HEK293 (cell line): ENCODE measurements around the gene MFSD11.
A peak's percentile ranks its signal among the peaks of the same experiment; 100 is the strongest.

Source experiments
- CTCF ChIA-PET: fragments of 350-600 bp; formaldehyde crosslinking; extraction: SDS; loops from one replicate; lab custom pipeline; 2021; ENCODE audit warnings: antibody characterized with exemption; lab: Yijun Ruan, JAX
- POLR2A ChIA-PET: fragments of 300-600 bp; formaldehyde crosslinking; extraction: SDS; loops from one replicate; lab custom pipeline; 2020; ENCODE audit warnings: antibody characterized with exemption, inconsistent platforms; lab: Yijun Ruan, JAX
- H3K27ac ChIP-seq: fragments of 200-500 bp; sonication (Bioruptor generic); 2 replicates; pipeline ENCODE4 v1.5.1; 2014; ENCODE audit warnings: low read depth, low read length, control low read depth, inconsistent platforms; ENCODE audit errors: extremely low read depth
- H3K36me3 ChIP-seq, 2 experiments: fragments of 200-500 bp in 1 of 2; sonication (Bioruptor generic) in 1 of 2; 1 replicate in 1 of 2; 2 replicates in 1 of 2; pipeline ENCODE4 v1.5.1; 2014 to 2017; ENCODE audit warnings: inconsistent platforms in 2 of 2, low read length in 2 of 2; ENCODE audit not compliant: control insufficient read depth in 2 of 2, insufficient read depth in 1 of 2
- H3K4me1 ChIP-seq: fragments of 200-500 bp; sonication (Bioruptor generic); 2 replicates; pipeline ENCODE4 v1.5.1; 2014; ENCODE audit warnings: mild to moderate bottlenecking, low read length, inconsistent platforms; ENCODE audit not compliant: control insufficient read depth, insufficient read depth
- H3K4me3 ChIP-seq: 2 replicates; pipeline ENCODE4 v1.5.1; 2011; ENCODE audit warnings: low read depth, mild to moderate bottlenecking, control low read depth, low read length, moderate library complexity
- H3K9me3 ChIP-seq: fragments of 200-500 bp; sonication (Bioruptor generic); 2 replicates; pipeline ENCODE4 v1.5.1; 2014; ENCODE audit warnings: low read depth, low read length, inconsistent platforms; ENCODE audit not compliant: control insufficient read depth, insufficient read depth
- KLF1 ChIP-seq: fragments of 450-650 bp; formaldehyde crosslinking; IDR thresholded peaks from 2 replicates; pipeline ENCODE4 v1.5.1; 2016; ENCODE audit warnings: missing biosample characterization, missing genetic modification characterization
- REPIN1 ChIP-seq: fragments of 450-650 bp; formaldehyde crosslinking; IDR thresholded peaks from 2 replicates; pipeline ENCODE4 v1.5.1; 2017; ENCODE audit warnings: missing biosample characterization, missing genetic modification characterization, low read depth
- SCRT1 ChIP-seq: fragments of 450-650 bp; formaldehyde crosslinking; IDR thresholded peaks from 2 replicates; pipeline ENCODE4 v1.5.1; 2016; ENCODE audit warnings: missing biosample characterization, missing genetic modification characterization, borderline replicate concordance
- ZFP41 ChIP-seq: fragments of 450-650 bp; formaldehyde crosslinking; IDR thresholded peaks from 2 replicates; pipeline ENCODE4 v1.5.1; 2016; ENCODE audit warnings: missing biosample characterization, missing genetic modification characterization, borderline replicate concordance
- ZNF114 ChIP-seq: fragments of 450-650 bp; formaldehyde crosslinking; IDR thresholded peaks from 2 replicates; pipeline ENCODE4 v1.5.0; 2017; ENCODE audit warnings: missing biosample characterization, missing genetic modification characterization
- ZNF174 ChIP-seq: fragments of 450-650 bp; formaldehyde crosslinking; IDR thresholded peaks from 2 replicates; pipeline ENCODE4 v1.5.0; 2017; ENCODE audit warnings: missing biosample characterization, mild to moderate bottlenecking, missing genetic modification characterization
- ZNF175 ChIP-seq: fragments of 450-650 bp; formaldehyde crosslinking; IDR thresholded peaks from 2 replicates; pipeline ENCODE4 v1.5.1; 2016; ENCODE audit warnings: missing biosample characterization, missing genetic modification characterization
- ZNF184 ChIP-seq: fragments of 450-650 bp; IDR thresholded peaks from 2 replicates; pipeline ENCODE4 v1.5.1; 2018; ENCODE audit warnings: missing biosample characterization, mild to moderate bottlenecking, missing genetic modification characterization
- ZNF48 ChIP-seq: fragments of 450-650 bp; formaldehyde crosslinking; IDR thresholded peaks from 2 replicates; pipeline ENCODE4 v1.5.1; 2016; ENCODE audit warnings: missing biosample characterization, missing genetic modification characterization
- ZNF558 ChIP-seq: fragments of 450-650 bp; formaldehyde crosslinking; IDR thresholded peaks from 2 replicates; pipeline ENCODE4 v1.5.1; 2016; ENCODE audit warnings: missing biosample characterization, missing genetic modification characterization
- ZNF561 ChIP-seq: fragments of 450-650 bp; IDR thresholded peaks from 2 replicates; pipeline ENCODE4 v1.5.1; 2018; ENCODE audit warnings: missing biosample characterization, missing genetic modification characterization, borderline replicate concordance
- ZNF585B ChIP-seq: fragments of 450-650 bp; formaldehyde crosslinking; IDR thresholded peaks from 2 replicates; pipeline ENCODE4 v1.5.1; 2016; ENCODE audit warnings: missing biosample characterization, missing genetic modification characterization
- ZNF623 ChIP-seq: fragments of 450-650 bp; formaldehyde crosslinking; IDR thresholded peaks from 2 replicates; pipeline ENCODE4 v1.5.1; 2016; ENCODE audit warnings: missing biosample characterization, missing genetic modification characterization
- ZNF624 ChIP-seq: fragments of 450-650 bp; formaldehyde crosslinking; IDR thresholded peaks from 2 replicates; pipeline ENCODE4 v1.5.1; 2017; ENCODE audit warnings: missing biosample characterization, missing genetic modification characterization
- ZNF747 ChIP-seq: fragments of 450-650 bp; formaldehyde crosslinking; IDR thresholded peaks from 2 replicates; pipeline ENCODE4 v1.5.1; 2016; ENCODE audit warnings: missing biosample characterization, missing genetic modification characterization
- ZNF768 ChIP-seq: fragments of 450-650 bp; formaldehyde crosslinking; IDR thresholded peaks from 2 replicates; pipeline ENCODE4 v1.5.1; 2018; ENCODE audit warnings: missing biosample characterization, mild to moderate bottlenecking, missing genetic modification characterization
- ZNF792 ChIP-seq: fragments of 450-650 bp; formaldehyde crosslinking; IDR thresholded peaks from 2 replicates; pipeline ENCODE4 v1.5.1; 2016; ENCODE audit warnings: missing biosample characterization, missing genetic modification characterization
- ZNF843 ChIP-seq: fragments of 450-650 bp; formaldehyde crosslinking; IDR thresholded peaks from 2 replicates; pipeline ENCODE4 v1.5.1; 2016; ENCODE audit warnings: missing biosample characterization, missing genetic modification characterization
- TF ChIP-seq, protein P1 (sequence below): fragments of 450-650 bp; formaldehyde crosslinking; IDR thresholded peaks from 2 replicates; pipeline ENCODE4 v1.5.1; 2016; ENCODE audit warnings: missing biosample characterization, missing genetic modification characterization
- TF ChIP-seq, protein P2 (sequence below): fragments of 450-650 bp; formaldehyde crosslinking; IDR thresholded peaks from 2 replicates; pipeline ENCODE4 v1.5.1; 2017; ENCODE audit warnings: missing biosample characterization, mild to moderate bottlenecking, missing genetic modification characterization, moderate library complexity
- TF ChIP-seq, protein P3 (sequence below): fragments of 450-650 bp; formaldehyde crosslinking; IDR thresholded peaks from 2 replicates; pipeline ENCODE4 v1.5.1; 2017; ENCODE audit warnings: missing biosample characterization, missing genetic modification characterization
- TF ChIP-seq, protein P4 (sequence below): fragments of 450-650 bp; formaldehyde crosslinking; IDR thresholded peaks from 2 replicates; pipeline ENCODE4 v1.5.1; 2016; ENCODE audit warnings: missing biosample characterization, missing genetic modification characterization
- TF ChIP-seq, protein P5 (sequence below): fragments of 450-650 bp; IDR thresholded peaks from 2 replicates; pipeline ENCODE4 v1.5.1; 2018; ENCODE audit warnings: missing biosample characterization, missing genetic modification characterization

MFSD11 gene

DNA sequence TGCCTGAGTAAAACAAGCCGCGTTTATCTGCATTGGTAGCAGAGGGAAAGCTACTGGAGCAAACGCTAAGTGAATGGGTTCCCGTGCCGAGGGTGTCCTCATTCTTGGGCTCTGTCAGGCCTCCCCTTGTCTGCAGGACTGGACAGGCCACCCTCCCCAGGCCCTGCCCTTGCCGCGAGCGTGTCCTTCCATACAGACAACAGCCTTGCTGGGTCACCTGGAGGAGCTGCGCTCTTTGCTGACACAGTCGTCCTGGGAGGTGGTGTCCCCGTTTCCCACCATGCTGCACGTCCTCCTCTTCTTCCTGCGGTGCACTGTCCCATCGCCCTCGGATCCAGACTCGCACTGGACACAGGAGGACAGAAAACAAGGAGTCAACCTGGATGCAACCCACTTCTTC is 19.4 kb upstream of the MFSD11 start (continued):
- TF ChIP-seq SCRT1 (tag by site-specific recombination) (no peak), ZNF175 (no peak), ZNF585B (tag by site-specific recombination) (no peak), ZNF843 (tag by site-specific recombination) (no peak), KLF1 (no peak), ZFP41 (tag by site-specific recombination) (no peak)
- TF ChIP-seq, protein P1, sequence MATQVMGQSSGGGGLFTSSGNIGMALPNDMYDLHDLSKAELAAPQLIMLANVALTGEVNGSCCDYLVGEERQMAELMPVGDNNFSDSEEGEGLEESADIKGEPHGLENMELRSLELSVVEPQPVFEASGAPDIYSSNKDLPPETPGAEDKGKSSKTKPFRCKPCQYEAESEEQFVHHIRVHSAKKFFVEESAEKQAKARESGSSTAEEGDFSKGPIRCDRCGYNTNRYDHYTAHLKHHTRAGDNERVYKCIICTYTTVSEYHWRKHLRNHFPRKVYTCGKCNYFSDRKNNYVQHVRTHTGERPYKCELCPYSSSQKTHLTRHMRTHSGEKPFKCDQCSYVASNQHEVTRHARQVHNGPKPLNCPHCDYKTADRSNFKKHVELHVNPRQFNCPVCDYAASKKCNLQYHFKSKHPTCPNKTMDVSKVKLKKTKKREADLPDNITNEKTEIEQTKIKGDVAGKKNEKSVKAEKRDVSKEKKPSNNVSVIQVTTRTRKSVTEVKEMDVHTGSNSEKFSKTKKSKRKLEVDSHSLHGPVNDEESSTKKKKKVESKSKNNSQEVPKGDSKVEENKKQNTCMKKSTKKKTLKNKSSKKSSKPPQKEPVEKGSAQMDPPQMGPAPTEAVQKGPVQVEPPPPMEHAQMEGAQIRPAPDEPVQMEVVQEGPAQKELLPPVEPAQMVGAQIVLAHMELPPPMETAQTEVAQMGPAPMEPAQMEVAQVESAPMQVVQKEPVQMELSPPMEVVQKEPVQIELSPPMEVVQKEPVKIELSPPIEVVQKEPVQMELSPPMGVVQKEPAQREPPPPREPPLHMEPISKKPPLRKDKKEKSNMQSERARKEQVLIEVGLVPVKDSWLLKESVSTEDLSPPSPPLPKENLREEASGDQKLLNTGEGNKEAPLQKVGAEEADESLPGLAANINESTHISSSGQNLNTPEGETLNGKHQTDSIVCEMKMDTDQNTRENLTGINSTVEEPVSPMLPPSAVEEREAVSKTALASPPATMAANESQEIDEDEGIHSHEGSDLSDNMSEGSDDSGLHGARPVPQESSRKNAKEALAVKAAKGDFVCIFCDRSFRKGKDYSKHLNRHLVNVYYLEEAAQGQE, result no peak

DNA sequence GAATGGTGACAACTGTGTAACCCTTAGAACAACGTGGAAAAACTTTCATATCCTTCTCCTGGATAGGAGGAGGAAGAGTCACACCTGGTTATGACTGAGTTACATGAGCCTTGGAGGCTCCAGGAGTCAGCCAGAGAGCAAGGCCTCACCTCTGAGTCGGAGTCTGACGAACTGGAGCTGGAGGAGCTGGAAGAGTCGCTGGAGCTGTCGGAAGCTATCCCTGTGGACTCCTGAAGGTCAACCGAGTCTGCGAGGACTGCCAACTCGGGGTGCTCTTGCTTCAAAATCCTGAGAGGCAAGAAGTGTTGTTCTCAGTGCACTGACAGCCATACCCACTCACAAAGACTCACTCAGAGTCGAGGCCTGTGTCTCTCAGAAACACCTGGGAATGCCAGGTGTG is 17.7 kb upstream of the MFSD11 start:
- ChIA-PET CTCF (interaction anchor here (0.6 to 9.8 kb wide), 4 partner anchors 10 to 335 kb away, joined by 3 to 175 read pairs (median 3); no protein-coding TSS in a partner anchor), POLR2A (interaction anchor here (1.6 kb wide), 1 partner anchor 9 kb away, joined by 4 read pairs; the partner anchor contains the start of gene MXRA7)
- no peak overlapping the region for H3K4me3 ChIP-seq
- peaks cover 22% of the 10 kb centered on the region for H3K4me1 ChIP-seq
- TF ChIP-seq ZNF114 (no peak), ZNF48 (tag by site-specific recombination) (no peak), ZNF623 (tag by site-specific recombination) (no peak), ZNF561 (tag by site-specific recombination) (no peak), ZNF768 (tag by site-specific recombination) (no peak), ZNF792 (tag by site-specific recombination) (no peak), ZNF747 (tag by site-specific recombination) (no peak), ZNF624 (tag by site-specific recombination) (no peak), ZNF174 (no peak), REPIN1 (tag by site-specific recombination) (no peak)
- TF ChIP-seq, protein P2, sequence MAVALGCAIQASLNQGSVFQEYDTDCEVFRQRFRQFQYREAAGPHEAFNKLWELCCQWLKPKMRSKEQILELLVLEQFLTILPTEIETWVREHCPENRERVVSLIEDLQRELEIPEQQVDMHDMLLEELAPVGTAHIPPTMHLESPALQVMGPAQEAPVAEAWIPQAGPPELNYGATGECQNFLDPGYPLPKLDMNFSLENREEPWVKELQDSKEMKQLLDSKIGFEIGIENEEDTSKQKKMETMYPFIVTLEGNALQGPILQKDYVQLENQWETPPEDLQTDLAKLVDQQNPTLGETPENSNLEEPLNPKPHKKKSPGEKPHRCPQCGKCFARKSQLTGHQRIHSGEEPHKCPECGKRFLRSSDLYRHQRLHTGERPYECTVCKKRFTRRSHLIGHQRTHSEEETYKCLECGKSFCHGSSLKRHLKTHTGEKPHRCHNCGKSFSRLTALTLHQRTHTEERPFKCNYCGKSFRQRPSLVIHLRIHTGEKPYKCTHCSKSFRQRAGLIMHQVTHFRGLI (tag by site-specific recombination), result no peak
- no peak overlapping the region for H3K27ac ChIP-seq
- peaks cover 73 to 95% of the 10 kb centered on the region in 2 experiments for H3K36me3 ChIP-seq
- no peaks in the 10 kb centered on the region for H3K9me3 ChIP-seq

DNA sequence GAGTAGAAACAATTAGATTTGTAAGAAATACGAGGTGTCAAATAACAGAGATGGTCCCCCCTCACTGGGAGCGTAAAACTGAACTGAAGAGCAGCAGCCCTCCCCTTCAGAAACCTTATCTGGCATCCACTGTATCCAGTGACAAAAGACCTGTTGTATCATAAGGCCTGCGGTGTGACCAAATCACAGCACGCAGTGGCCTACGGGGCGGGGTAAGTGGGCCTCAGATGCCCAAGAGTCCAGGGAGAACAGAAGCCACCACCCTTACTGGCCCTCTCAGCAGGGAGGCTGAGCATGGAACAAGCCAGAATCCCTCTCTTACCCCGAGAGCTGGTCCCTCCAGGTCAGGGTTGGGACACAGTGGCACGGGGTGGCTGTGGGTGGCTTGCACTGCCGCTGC is 17.0 kb upstream of the MFSD11 start:
- POLR2A ChIA-PET, result interaction anchor here (0.5 to 0.7 kb wide), 2 partner anchors 13 to 23 kb away, joined by 3 read pairs; no protein-coding TSS in a partner anchor
- CTCF ChIA-PET, result no interaction called here
- peaks cover 15% of the 10 kb centered on the region for H3K4me1 ChIP-seq
- no peak overlapping the region for H3K4me3 ChIP-seq
- H3K36me3 ChIP-seq, result peaks cover 71 to 88% of the 10 kb centered on the region in 2 experiments
- H3K27ac ChIP-seq, result 0 out of 2 replicates have a peak overlapping the region, but pooled peaks have one; percentile 11
- H3K9me3 ChIP-seq, result no peaks in the 10 kb centered on the region
- TF ChIP-seq ZNF184 (tag by site-specific recombination) (no peak), ZNF558 (tag by site-specific recombination) (no peak), SCRT1 (tag by site-specific recombination) (peak; percentile 73; the same call in 1 of the 2 replicates)
- TF ChIP-seq, protein P3, sequence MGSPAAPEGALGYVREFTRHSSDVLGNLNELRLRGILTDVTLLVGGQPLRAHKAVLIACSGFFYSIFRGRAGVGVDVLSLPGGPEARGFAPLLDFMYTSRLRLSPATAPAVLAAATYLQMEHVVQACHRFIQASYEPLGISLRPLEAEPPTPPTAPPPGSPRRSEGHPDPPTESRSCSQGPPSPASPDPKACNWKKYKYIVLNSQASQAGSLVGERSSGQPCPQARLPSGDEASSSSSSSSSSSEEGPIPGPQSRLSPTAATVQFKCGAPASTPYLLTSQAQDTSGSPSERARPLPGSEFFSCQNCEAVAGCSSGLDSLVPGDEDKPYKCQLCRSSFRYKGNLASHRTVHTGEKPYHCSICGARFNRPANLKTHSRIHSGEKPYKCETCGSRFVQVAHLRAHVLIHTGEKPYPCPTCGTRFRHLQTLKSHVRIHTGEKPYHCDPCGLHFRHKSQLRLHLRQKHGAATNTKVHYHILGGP (tag by site-specific recombination), result no peak
- TF ChIP-seq, protein P4, sequence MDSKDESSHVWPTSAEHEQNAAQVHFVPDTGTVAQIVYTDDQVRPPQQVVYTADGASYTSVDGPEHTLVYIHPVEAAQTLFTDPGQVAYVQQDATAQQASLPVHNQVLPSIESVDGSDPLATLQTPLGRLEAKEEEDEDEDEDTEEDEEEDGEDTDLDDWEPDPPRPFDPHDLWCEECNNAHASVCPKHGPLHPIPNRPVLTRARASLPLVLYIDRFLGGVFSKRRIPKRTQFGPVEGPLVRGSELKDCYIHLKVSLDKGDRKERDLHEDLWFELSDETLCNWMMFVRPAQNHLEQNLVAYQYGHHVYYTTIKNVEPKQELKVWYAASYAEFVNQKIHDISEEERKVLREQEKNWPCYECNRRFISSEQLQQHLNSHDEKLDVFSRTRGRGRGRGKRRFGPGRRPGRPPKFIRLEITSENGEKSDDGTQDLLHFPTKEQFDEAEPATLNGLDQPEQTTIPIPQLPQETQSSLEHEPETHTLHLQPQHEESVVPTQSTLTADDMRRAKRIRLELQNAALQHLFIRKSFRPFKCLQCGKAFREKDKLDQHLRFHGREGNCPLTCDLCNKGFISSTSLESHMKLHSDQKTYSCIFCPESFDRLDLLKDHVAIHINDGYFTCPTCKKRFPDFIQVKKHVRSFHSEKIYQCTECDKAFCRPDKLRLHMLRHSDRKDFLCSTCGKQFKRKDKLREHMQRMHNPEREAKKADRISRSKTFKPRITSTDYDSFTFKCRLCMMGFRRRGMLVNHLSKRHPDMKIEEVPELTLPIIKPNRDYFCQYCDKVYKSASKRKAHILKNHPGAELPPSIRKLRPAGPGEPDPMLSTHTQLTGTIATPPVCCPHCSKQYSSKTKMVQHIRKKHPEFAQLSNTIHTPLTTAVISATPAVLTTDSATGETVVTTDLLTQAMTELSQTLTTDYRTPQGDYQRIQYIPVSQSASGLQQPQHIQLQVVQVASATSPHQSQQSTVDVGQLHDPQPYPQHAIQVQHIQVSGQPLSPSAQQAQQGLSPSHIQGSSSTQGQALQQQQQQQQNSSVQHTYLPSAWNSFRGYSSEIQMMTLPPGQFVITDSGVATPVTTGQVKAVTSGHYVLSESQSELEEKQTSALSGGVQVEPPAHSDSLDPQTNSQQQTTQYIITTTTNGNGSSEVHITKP (tag by site-specific recombination), result no peak
- TF ChIP-seq, protein P5, sequence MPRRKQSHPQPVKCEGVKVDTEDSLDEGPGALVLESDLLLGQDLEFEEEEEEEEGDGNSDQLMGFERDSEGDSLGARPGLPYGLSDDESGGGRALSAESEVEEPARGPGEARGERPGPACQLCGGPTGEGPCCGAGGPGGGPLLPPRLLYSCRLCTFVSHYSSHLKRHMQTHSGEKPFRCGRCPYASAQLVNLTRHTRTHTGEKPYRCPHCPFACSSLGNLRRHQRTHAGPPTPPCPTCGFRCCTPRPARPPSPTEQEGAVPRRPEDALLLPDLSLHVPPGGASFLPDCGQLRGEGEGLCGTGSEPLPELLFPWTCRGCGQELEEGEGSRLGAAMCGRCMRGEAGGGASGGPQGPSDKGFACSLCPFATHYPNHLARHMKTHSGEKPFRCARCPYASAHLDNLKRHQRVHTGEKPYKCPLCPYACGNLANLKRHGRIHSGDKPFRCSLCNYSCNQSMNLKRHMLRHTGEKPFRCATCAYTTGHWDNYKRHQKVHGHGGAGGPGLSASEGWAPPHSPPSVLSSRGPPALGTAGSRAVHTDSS (tag by site-specific recombination), result no peak
